ENCODE data around the gene CHST8.

- TF ChIP-seq CTCF (IDR thresholded peaks at IDR 0.05): no peak
- no peak for TF ChIP-seq POLR2A (IDR thresholded peaks at IDR 0.05)
These were observed 105.0 kb downstream of the CHST8 start for GRCh38 chr19:33726756-33727155.
